Measurements from ENCODE around the gene CSK.

- TF ChIP-seq POLR2A (IDR thresholded peaks at IDR 0.05): no peak
- TF ChIP-seq, protein P1, sequence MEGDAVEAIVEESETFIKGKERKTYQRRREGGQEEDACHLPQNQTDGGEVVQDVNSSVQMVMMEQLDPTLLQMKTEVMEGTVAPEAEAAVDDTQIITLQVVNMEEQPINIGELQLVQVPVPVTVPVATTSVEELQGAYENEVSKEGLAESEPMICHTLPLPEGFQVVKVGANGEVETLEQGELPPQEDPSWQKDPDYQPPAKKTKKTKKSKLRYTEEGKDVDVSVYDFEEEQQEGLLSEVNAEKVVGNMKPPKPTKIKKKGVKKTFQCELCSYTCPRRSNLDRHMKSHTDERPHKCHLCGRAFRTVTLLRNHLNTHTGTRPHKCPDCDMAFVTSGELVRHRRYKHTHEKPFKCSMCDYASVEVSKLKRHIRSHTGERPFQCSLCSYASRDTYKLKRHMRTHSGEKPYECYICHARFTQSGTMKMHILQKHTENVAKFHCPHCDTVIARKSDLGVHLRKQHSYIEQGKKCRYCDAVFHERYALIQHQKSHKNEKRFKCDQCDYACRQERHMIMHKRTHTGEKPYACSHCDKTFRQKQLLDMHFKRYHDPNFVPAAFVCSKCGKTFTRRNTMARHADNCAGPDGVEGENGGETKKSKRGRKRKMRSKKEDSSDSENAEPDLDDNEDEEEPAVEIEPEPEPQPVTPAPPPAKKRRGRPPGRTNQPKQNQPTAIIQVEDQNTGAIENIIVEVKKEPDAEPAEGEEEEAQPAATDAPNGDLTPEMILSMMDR (IDR thresholded peaks at IDR 0.05): no peak
Measured at GRCh38 chr15:74826921-74827320, 45.0 kb downstream of the CSK start.
